SK-MEL-5 (cell line): ENCODE results near the gene GSC2. TPM values are rescaled to one million over a fixed set of nuclear protein-coding genes. Genes with fewer than 3 reads are reported as not detected.
A peak's percentile ranks its signal among the peaks of the same experiment; 100 is the strongest.

ENCODE experiments used
- DNase-seq: peaks from one replicate; pipeline ENCODE4 v3.0.0-alpha.2; 2016; ENCODE audit warnings: low read depth, low spot score
- in situ Hi-C: cut with HindIII; loops from 2 replicates; pipeline ENCODE4 v1.10.0; 2016; ENCODE audit warnings: low sequenced_read_pairs, high pct_unique_total_duplicates, low pct_unique_long_range_greater_than_20kb
- total RNA-seq: library from RNA; depleted of rRNA; stranded (reverse); fragments of >200 nt; shearing (Covaris generic); gene quantifications from 2 replicates; pipeline ENCODE4 v1.2.3, GENCODE V29; 2014

The GSC2 gene
- total RNA-seq, 1 experiment from 2014 or later = not detected

GRCh38 chr22:19127329-19128008, 22.6 kb downstream of the GSC2 start:
- in situ Hi-C loops = no loop called here
- no peak for DNase-seq

- no peak for DNase-seq
- in situ Hi-C loops = no loop called here
These were observed 23.5 kb downstream of the GSC2 start for GRCh38 chr22:19126309-19127273.

GRCh38 chr22:19125474-19126308, 24.4 kb downstream of the GSC2 start:
- in situ Hi-C loops = no loop called here
- DNase-seq = no peak

- in situ Hi-C loops = no loop called here
- DNase-seq = no peak
These were observed 25.1 kb downstream of the GSC2 start for GRCh38 chr22:19125011-19125410.

- DNase-seq = no peak
- in situ Hi-C loops = no loop called here
These were observed 25.7 kb downstream of the GSC2 start for GRCh38 chr22:19124377-19124776.

- in situ Hi-C loops = no loop called here
- DNase-seq = no peak
These were observed 26.2 kb downstream of the GSC2 start for GRCh38 chr22:19123936-19124335.

- DNase-seq = no peak
- in situ Hi-C loops = no loop called here
These were observed 27.2 kb downstream of the GSC2 start for GRCh38 chr22:19122752-19123492.

GRCh38 chr22:19122143-19122751, 27.8 kb downstream of the GSC2 start, which contains the start of gene DGCR2:
TSS of gene DGCR2 (minus strand) at chr22:19122412. CDS start at chr22:19122206, 206 bp downstream.
- in situ Hi-C loops = no loop called here
- peak; percentile 97 for DNase-seq

- peak; percentile 30 for DNase-seq
- in situ Hi-C loops = no loop called here
These were observed 28.4 kb downstream of the GSC2 start for GRCh38 chr22:19121631-19122142.

- no peak for DNase-seq
- in situ Hi-C loops = no loop called here
These were observed 29.1 kb downstream of the GSC2 start for GRCh38 chr22:19120829-19121630.

GRCh38 chr22:19119949-19120348, 30.1 kb downstream of the GSC2 start:
- in situ Hi-C loops = no loop called here
- DNase-seq = no peak

GRCh38 chr22:19118329-19118880, 31.7 kb downstream of the GSC2 start:
- in situ Hi-C loops = no loop called here
- DNase-seq = no peak

GRCh38 chr22:19117111-19117512, 33.0 kb downstream of the GSC2 start:
- DNase-seq = no peak
- in situ Hi-C loops = no loop called here

- peak; percentile 52 for DNase-seq
- in situ Hi-C loops = no loop called here
These were observed 34.5 kb downstream of the GSC2 start for GRCh38 chr22:19115628-19116027.

GRCh38 chr22:19114984-19115552, 35.0 kb downstream of the GSC2 start:
- no peak for DNase-seq
- in situ Hi-C loops = no loop called here
